HEK293T (cell line): ENCODE data around the gene PRPF19.

Experiments used
- NFRKB ChIP-seq: fragments of 450-650 bp; IDR thresholded peaks from 2 replicates; pipeline ENCODE4 v1.6.1; 2016; ENCODE audit warnings: mild to moderate bottlenecking, moderate library complexity
- SP1 ChIP-seq: fragments of 450-650 bp; IDR thresholded peaks from 2 replicates; pipeline ENCODE4 v1.6.1; 2017
- TARDBP ChIP-seq: fragments of 450-650 bp; IDR thresholded peaks from 2 replicates; pipeline ENCODE4 v1.6.1; 2016

GRCh38 chr11:60919956-60920355 is 13.6 kb upstream of the PRPF19 start:
- TF ChIP-seq SP1 (no peak), TARDBP (no peak), NFRKB (no peak)
